Nucleus accumbens (tissue), 56 donors: ENCODE data around the gene NEURL1B.
A peak's percentile ranks its signal among the peaks of the same experiment; 100 is the strongest.
"Not testable (repeated sequence)": the region's sequence is repeated elsewhere in the genome, so short reads cannot be mapped to it uniquely, and the experiment has no call there.

Source experiments
- DNase-seq, 56 donors: peaks; one replicate each; lab custom pipeline; 2025; lab: John Stamatoyannopoulos, UW

NEURL1B gene

GRCh38 chr5:172640822-172641358, at the start of gene NEURL1B:
TSS of gene NEURL1B (plus strand) at chr5:172641263. CDS start at chr5:172641407, 144 bp downstream.
- peak in 52 of 56 donors; percentile 10 to 89 (median 54) for DNase-seq

GRCh38 chr5:172591636-172592035, 49.4 kb upstream of the NEURL1B start:
- no peak for DNase-seq

GRCh38 chr5:172592881-172593280, 48.2 kb upstream of the NEURL1B start:
- DNase-seq = no peak

- DNase-seq = no peak
Measured at GRCh38 chr5:172593306-172593705, 47.8 kb upstream of the NEURL1B start.

- no peak for DNase-seq
Measured at GRCh38 chr5:172593721-172594235, 47.3 kb upstream of the NEURL1B start.

GRCh38 chr5:172594431-172594830, 46.6 kb upstream of the NEURL1B start:
- no peak for DNase-seq

GRCh38 chr5:172594867-172595466, 46.1 kb upstream of the NEURL1B start:
- DNase-seq = no peak

- no peak for DNase-seq
Measured at GRCh38 chr5:172595596-172596455, 45.2 kb upstream of the NEURL1B start.

GRCh38 chr5:172596638-172597231, 44.3 kb upstream of the NEURL1B start:
- DNase-seq = no peak

GRCh38 chr5:172597755-172598155, 43.3 kb upstream of the NEURL1B start:
- no peak for DNase-seq

- no peak for DNase-seq
Measured at GRCh38 chr5:172598251-172599203, 42.5 kb upstream of the NEURL1B start.

GRCh38 chr5:172599204-172599567, 41.9 kb upstream of the NEURL1B start:
- no peak for DNase-seq

- no peak for DNase-seq
Measured at GRCh38 chr5:172600571-172600970, 40.5 kb upstream of the NEURL1B start.

- DNase-seq = not testable (repeated sequence)
Measured at GRCh38 chr5:172601576-172601975, 39.5 kb upstream of the NEURL1B start.

- DNase-seq = no peak
Measured at GRCh38 chr5:172602783-172603231, 38.3 kb upstream of the NEURL1B start.

- peak in 29 of 56 donors; percentile 7 to 63 (median 29) for DNase-seq
Measured at GRCh38 chr5:172603251-172603806, 37.7 kb upstream of the NEURL1B start.

- DNase-seq = no peak
Measured at GRCh38 chr5:172605466-172605865, 35.6 kb upstream of the NEURL1B start.

- DNase-seq = no peak
Measured at GRCh38 chr5:172606156-172606785, 34.8 kb upstream of the NEURL1B start.

GRCh38 chr5:172607213-172607793, 33.8 kb upstream of the NEURL1B start:
- DNase-seq = no peak
